ENCODE measurements around the gene DMD. TPM values are rescaled to one million over a fixed set of nuclear protein-coding genes. Genes with fewer than 3 reads are reported as not detected.
A peak's percentile ranks its signal among the peaks of the same experiment; 100 is the strongest.

DMD gene
- total RNA-seq, 1 donor from 2014 or later: 32.2 TPM

DNA sequence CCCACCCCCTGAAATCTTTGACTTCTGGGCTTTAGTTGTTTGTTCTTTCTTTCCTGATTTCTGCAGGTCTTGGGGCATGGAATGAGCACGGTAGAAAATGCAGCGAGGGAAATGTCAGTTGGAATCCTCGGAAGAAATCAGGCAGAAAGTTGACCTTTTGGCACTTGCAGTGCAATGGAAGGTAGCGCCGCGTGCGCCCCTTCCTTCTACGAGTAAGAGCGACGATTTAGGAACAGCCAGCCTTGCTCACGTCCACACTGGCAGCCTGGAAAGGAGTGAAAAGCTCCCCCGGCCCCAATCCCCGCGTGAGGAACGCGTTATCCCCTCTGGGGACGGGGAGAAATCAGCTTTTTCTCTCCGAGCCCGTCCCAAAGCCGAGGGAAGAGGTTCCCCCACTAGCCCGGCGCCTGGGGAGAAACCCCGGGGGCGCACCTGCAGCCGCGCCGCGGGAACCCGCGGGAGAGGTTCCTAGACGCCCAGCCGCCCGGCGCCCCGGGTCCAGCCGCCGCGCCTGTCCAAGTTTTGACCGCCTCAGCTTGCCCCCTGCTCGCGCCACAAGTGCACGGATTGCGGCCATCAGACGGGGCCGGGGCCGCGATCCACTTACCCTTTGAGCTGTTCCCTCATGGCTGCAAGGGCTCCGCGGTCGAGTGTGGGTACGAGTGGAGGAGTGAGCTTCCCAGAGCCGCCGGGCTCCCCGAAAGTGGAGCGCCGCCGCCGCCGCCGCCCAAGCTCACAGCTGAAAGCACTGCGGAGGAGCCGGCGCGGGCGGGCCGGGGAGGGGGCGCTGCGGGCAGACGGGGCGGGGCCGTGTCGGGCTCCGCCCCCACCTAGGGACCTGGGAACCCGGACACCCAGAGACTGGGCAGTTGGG, 1944.9 kb downstream of the DMD start:
- peak; percentile 94 for ATAC-seq

DNA sequence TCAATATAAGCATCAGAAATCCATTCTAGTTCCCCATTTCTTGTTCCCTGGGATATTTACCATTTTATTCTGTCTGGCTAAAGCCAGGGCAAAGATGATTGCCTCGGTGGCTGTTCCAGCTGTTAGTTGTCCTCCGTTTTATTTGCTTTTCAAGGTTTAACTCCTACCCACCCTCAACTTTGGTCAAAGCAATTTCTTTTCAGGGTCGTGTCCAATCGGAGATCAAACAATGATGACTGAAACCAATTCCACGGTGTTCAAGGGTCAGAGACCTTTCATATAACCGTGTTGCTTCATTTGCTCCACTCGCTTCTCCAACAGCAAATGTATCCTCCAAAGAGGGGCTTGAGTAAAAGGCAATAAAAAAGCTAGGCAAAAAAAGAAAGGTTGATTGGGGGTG, 1946.0 kb downstream of the DMD start:
- DNase-seq (ENCODE audit: low spot score) (peak; percentile 44), ATAC-seq (peak; percentile 59)

More for the DNA sequence above, 1944.9 kb downstream of the DMD start:
- peak; percentile 68 for DNase-seq (ENCODE audit: low spot score)

GRCh38 chrX:31260351-31260750, 1951.0 kb downstream of the DMD start:
- ATAC-seq: no peak
- no peak for DNase-seq (ENCODE audit: low spot score)

DNA sequence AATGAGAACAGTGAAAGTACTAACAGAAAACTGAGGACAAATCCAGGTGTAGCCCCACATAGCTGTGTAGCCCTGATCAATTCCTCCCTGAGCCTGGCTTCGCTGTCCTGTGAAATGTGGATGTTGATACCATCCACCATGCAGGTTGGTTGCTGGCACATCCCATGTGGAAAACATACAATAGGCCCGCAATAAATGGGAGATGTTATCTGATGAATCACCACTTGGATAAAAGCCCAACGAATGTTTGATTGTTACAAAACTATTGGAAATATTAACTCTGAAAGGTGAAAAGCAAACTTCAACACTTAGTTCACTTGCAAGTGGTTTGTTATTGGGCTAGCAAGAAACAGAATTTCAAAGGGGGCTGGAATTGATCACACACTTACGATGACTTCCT, 1953.2 kb downstream of the DMD start:
- DNase-seq (ENCODE audit: low spot score) (no peak), ATAC-seq (no peak)

GRCh38 chrX:31255310-31256033, 1955.9 kb downstream of the DMD start:
- DNase-seq (ENCODE audit: low spot score) (no peak), ATAC-seq (no peak)

DNA sequence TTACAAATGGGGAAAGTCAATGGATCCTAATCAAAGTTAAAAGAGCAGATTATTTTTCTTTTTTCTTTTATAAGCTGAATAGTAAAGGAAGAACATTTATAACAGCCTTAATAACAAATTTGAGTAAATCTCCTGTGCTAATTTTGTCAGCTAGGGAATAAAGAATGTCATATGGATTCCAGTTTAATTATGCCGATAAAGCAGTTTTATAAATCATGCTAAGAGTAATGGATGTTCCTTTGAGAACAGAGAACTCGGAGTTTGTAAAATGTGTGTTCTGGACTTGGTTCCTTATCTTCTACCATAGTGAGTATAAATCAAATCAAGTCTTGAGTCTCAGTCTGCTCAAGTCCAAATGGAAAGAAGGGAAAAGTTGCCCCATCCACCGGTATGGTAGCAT, 1959.2 kb downstream of the DMD start:
- no peak for ATAC-seq

GRCh38 chrX:31251336-31251735, 1960.0 kb downstream of the DMD start:
- no peak for DNase-seq (ENCODE audit: low spot score)
- no peak for ATAC-seq

More for the DNA sequence above, 1959.2 kb downstream of the DMD start:
- no peak for DNase-seq (ENCODE audit: low spot score)

- no peak for ATAC-seq
- no peak for DNase-seq (ENCODE audit: low spot score)
Measured at GRCh38 chrX:31245714-31246113, 1965.6 kb downstream of the DMD start.

DNA sequence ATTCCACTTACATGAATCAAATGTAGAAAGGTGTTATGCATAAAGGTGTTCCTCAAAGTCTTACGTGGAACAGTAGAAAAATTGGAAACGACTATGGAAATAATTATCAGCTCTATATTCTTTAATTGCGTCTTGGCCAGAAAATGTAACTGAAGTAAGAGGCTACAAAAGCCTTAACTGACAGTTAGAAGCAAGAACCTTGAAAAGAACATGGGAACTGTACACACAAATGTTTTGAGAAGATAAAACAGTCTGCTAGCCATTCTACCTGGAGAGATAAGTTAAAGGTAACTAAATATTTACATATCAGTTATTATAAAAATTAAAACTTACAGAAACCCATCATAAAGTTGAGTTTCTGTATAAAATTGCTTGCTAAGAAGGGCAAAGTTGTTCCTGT, 1967.5 kb downstream of the DMD start:
- no peak for ATAC-seq
- no peak for DNase-seq (ENCODE audit: low spot score)

GRCh38 chrX:31240982-31241381, 1970.4 kb downstream of the DMD start:
- no peak for DNase-seq (ENCODE audit: low spot score)
- ATAC-seq: no peak

GRCh38 chrX:31237189-31237588, 1974.2 kb downstream of the DMD start:
- DNase-seq (ENCODE audit: low spot score): no peak
- ATAC-seq: no peak

GRCh38 chrX:31236231-31236630, 1975.1 kb downstream of the DMD start:
- no peak for ATAC-seq

GRCh38 chrX:31233941-31234496, 1977.3 kb downstream of the DMD start:
- ATAC-seq: no peak
- DNase-seq (ENCODE audit: low spot score): no peak

More at GRCh38 chrX:31236231-31236630, 1975.1 kb downstream of the DMD start:
- no peak for DNase-seq (ENCODE audit: low spot score)

DNA sequence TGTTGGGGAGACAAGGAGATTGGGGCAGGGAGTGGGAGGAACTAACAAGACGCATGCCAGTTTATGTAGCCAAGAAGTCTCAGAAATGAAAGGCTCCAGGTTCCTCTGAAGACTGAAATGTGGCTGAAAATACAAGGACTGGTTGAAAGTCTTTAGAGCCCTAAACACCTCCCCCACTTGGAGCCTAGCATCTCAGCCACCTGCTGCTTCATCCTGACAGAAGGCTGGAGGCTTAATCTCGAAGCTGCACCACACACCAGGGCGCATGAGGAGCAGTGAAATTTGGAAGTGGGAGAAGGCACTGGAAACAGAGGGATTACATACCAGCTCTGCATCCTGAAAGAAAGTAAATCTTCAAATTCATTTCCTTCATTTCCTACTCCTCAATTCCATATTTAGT, 1978.8 kb downstream of the DMD start:
- DNase-seq (ENCODE audit: low spot score) (no peak), ATAC-seq (no peak)

GRCh38 chrX:31228909-31229308, 1982.4 kb downstream of the DMD start:
- DNase-seq (ENCODE audit: low spot score): no peak
- no peak for ATAC-seq

- DNase-seq (ENCODE audit: low spot score): no peak
- ATAC-seq: no peak
Measured at GRCh38 chrX:31228415-31228832, 1982.9 kb downstream of the DMD start.

DNA sequence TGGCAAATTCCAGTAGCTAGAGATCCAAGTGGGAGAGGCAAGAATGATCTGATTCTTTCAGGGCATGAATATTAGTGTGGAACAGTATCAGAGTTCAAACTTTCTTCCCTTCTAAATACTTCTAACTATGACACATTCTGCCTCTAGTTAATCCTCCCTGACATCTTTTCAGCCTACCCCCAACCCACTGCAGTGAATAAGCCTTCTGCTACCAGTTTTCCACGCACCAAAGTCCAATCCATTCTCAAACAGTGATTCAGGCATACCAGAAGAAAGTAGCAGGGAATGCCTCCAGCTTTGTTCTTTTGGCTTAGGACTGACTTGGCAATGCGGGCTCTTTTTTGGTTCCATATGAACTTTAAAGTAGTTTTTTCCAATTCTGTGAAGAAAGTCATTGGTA, 1984.1 kb downstream of the DMD start:
- DNase-seq (ENCODE audit: low spot score) (no peak), ATAC-seq (no peak)

DNA sequence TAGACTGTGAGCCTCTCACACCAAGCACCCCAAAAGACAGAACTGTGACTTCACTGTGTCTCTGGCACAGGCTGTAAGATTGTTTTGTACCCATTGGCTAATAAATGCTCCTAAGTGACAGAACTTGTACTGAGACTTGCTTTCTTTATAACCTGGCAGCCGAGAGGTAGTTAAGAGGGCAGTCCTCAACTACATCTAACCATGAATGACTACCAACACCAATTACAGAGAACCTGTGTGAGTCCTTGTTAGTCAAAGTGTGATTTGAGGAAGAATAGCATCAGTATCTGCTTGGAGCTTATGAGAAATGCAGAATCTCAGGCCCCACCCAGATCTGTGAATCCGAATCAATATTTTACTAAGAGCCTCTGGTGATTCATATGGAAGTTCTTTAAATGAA, 1985.5 kb downstream of the DMD start:
- DNase-seq (ENCODE audit: low spot score) (no peak), ATAC-seq (no peak)

DNA sequence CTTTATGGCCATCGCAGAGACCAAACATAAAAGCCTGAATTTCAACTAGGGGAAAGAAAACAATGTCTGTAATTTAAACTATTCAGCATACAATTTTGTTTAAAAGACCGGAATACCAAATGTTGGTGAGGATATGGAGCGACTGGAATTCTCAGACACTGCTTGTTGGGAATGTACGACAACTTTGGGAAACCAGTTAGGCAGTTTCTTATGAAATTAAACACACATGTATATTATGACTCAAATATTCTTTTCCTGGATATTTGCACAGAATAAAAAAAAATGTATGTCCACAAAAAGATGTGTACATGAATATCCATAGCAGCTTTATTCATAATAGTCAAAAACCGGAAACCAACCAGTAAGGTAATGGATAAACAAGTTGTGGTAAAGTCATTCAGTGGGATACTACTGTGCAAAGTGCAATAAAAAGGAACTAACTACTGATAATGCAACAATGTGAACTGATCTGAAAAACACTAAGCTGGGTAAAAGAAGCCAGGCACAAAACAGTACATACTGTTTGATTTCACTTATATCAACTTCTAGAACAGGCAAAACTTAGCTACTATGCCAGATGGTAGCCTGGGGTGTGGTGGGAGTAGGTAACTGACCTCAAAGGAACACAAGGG, 1986.9 kb downstream of the DMD start:
- no peak for ATAC-seq
- no peak for DNase-seq (ENCODE audit: low spot score)

DNA sequence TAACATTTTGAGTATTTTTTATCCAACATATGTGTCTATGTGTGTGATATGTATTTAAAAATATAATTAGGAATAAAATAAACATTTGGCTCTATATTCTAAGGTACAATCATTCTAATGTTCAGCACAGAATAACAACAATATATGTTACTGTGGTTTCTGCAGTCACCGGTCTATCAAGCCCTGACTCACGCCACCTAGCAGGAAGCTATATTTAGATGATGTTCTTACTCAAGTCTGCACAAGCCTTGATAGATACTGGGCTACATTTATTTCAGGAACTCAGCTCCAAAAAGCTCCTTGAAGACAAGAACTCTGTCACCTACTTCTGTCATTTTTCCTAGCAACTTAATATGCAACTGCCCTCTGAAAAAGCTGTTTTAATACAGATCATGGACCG, 1987.5 kb downstream of the DMD start:
- ATAC-seq: no peak

DNA sequence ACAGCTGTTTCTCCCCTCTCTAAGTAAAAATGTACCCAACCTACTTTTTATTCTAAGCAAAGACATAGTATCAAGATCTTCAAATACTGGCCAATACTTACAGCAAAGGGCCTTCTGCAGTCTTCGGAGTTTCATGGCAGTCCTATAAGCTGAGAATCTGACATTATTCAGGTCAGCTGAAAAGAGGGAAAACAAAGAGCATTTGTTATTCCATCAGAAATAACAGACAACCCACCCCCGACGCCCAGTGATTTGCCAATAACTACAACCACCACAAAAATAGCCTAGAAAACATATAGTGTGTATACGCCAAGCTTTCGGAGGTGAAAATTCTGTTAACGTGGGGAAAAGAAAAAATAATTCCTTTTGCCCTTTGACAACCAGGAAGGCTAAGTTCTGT, 1988.4 kb downstream of the DMD start:
- ATAC-seq (no peak), DNase-seq (ENCODE audit: low spot score) (no peak)

More for the DNA sequence above, 1987.5 kb downstream of the DMD start:
- DNase-seq (ENCODE audit: low spot score): no peak

Data from left lobe of liver (tissue), 2 donors.